GM10248 (cell line): ENCODE results near the gene GINS2.
A peak's percentile ranks its signal among the peaks of the same experiment; 100 is the strongest.

Source experiments
- CTCF ChIA-PET: fragments of 300-600 bp; sonication (Branson Sonifier 250); formaldehyde crosslinking; extraction: SDS; loops from one replicate; lab custom pipeline; 2021; ENCODE audit warnings: antibody characterized with exemption; lab: Yijun Ruan, JAX
- POLR2A ChIA-PET: fragments of 350-650 bp; sonication (Branson Sonifier 250); formaldehyde crosslinking; extraction: SDS; loops from one replicate; lab custom pipeline; 2020; ENCODE audit warnings: antibody characterized with exemption; lab: Yijun Ruan, JAX
- DNase-seq: peaks from one replicate; pipeline ENCODE4 v3.0.0; 2012; ENCODE audit errors: extremely low spot score
- TF ChIP-seq, protein P1 (sequence below): IDR thresholded peaks from 2 replicates; pipeline ENCODE4 v1.5.1; 2012; ENCODE audit warnings: mild to moderate bottlenecking, low read depth; ENCODE audit errors: extremely low read depth, missing control alignments, control extremely low read depth

GINS2 gene

DNA sequence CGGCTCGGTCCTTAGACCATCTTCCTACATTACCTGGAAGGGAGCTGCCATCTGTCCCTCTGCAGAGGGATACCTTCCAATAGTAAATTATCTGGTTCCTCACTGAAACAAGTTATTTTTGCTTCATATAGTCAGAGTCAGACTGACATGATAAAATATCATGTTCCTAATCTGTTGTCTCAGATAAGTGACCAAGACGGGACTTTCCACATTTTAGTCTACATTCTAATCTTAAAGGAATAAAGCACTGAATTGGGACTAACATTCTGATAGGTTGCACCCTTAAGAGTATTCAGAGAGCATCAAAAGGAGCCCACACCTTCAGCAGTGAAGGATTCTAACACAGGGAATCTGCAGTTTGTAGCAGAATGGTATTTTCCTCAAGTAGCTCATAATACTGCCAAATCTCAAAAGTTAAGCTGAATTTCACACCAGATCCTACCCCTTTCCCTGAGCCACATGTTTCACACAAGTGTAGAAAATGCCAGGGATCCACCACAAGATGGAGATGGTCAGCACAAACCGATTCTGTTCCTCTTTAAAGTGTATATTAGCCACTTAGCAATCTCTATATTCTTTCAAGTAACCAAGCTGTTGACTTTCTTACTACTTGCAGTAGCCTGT, 13.4 kb downstream of the GINS2 start:
- TF ChIP-seq, protein P1, sequence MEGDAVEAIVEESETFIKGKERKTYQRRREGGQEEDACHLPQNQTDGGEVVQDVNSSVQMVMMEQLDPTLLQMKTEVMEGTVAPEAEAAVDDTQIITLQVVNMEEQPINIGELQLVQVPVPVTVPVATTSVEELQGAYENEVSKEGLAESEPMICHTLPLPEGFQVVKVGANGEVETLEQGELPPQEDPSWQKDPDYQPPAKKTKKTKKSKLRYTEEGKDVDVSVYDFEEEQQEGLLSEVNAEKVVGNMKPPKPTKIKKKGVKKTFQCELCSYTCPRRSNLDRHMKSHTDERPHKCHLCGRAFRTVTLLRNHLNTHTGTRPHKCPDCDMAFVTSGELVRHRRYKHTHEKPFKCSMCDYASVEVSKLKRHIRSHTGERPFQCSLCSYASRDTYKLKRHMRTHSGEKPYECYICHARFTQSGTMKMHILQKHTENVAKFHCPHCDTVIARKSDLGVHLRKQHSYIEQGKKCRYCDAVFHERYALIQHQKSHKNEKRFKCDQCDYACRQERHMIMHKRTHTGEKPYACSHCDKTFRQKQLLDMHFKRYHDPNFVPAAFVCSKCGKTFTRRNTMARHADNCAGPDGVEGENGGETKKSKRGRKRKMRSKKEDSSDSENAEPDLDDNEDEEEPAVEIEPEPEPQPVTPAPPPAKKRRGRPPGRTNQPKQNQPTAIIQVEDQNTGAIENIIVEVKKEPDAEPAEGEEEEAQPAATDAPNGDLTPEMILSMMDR, result peak; percentile 37
- ChIA-PET POLR2A (no interaction called here), CTCF (interaction anchor here (1.1 to 6.0 kb wide), 15 partner anchors 9 to 122 kb away, joined by 3 to 28 read pairs (median 4); no protein-coding TSS in a partner anchor)
- no peak for DNase-seq

DNA sequence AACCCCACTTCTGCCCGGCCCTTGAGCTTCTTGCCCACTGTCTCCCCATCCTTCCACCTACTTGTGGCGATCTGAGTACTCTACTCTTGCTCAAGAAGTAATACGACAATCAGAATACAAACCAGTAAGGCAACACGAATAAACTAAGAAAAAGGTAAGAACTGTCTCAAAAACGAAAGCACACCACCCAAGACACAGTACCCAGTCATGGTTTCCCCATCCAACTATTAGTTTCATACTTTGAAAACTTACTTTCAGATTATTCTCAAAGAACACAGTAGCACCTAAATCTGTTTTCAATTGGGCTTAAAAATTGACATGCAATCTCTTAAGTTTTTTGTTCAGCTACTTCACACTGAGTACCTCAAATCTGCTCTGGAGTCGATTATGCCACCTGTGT, 13.9 kb downstream of the GINS2 start:
- no peak for DNase-seq
- TF ChIP-seq, protein P1, result no peak
- ChIA-PET CTCF (interaction anchor here (1.1 to 6.0 kb wide), 12 partner anchors 9 to 86 kb away, joined by 3 to 28 read pairs (median 4); no protein-coding TSS in a partner anchor), POLR2A (no interaction called here)

DNA sequence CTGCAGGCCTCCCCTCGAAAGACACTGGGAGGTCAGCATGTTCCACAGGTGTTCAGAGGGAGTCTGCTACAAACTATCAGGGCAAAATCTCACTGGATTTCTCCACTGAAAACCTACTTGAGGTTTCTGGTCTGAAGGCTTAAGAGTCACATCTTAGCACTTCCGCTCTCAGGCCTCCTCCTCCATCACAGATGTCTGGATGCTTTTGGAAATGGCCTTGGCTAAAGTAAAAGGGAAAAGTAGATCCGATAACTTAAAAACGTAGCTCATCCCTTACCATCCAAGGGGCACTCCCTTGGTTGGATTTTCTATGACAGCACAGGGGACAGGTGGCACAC, 14.4 kb downstream of the GINS2 start:
- POLR2A ChIA-PET, result no interaction called here
- TF ChIP-seq, protein P1, result no peak
- CTCF ChIA-PET, result interaction anchor here (0.7 to 6.0 kb wide), 10 partner anchors 11 to 85 kb away, joined by 3 to 28 read pairs (median 6); no protein-coding TSS in a partner anchor
- DNase-seq, result no peak

DNA sequence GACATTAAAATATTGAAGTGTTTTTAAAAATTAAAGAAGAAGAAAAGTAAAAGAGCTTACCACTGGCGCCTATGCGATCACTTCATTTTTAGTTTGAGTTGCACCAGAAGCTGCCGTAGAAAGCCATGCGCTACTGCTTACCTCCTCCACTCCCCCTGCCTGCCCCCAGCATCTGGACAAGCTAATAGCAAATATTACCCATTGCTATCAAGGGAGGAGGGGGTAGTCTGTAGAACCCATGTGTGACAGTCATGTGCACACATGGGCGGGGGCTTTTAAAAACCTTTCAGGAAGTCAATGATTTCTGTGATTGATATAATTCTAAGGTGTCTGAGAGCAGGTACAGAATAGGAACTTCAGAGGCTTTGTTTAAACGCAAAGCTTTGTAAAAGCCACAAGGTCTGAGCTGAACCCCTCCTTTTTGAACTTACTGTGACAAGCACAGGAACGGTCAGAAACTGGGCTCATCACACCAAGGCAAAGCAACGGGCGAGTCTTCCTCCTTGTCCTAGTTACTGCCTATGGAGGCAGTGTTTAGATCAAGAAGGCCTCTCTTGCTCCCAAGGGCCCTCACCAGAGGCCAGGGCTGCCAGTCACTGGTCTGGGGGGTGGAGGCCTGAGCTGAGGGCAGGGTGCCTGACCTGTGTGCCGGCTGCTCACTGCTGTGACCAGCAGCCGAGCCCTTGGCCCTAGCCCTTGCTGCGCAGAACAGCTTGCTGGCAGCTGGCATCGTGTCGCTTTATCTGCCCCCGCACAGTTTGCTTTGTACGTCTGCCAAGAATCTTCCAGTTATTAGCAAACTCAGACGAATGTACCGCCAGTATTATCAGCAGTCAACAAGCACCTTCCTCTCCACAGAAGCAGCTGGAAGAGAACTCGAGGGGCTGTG, 15.0 kb downstream of the GINS2 start:
- DNase-seq, result no peak

DNA sequence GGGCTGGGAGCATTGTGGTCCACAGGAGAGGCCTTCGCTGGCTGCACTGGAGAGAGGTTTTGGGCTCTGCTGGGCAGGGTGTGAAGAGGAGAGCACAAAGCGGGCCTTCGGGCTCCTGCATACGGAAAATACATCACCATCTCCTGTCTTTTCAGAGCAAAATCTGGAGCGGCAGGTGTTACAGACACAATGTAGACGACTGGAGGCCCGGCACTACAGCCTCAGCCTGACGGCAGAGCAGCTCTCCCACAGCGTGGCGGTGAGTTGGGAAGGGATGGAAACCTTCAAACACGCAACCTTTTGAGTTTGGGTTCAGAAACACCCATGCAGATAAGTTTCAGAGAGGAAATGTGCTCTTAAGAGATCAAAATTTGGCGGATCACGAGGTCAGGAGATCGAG, 17.9 kb downstream of the GINS2 start:
- DNase-seq, result no peak
- CTCF ChIA-PET, result no interaction called here
- POLR2A ChIA-PET, result no interaction called here
- TF ChIP-seq, protein P1, result no peak

More for the DNA sequence above, 15.0 kb downstream of the GINS2 start:
- TF ChIP-seq, protein P1, result no peak
- ChIA-PET CTCF (interaction anchor here (0.7 to 6.0 kb wide), 10 partner anchors 12 to 86 kb away, joined by 3 to 28 read pairs (median 4); no protein-coding TSS in a partner anchor), POLR2A (no interaction called here)

DNA sequence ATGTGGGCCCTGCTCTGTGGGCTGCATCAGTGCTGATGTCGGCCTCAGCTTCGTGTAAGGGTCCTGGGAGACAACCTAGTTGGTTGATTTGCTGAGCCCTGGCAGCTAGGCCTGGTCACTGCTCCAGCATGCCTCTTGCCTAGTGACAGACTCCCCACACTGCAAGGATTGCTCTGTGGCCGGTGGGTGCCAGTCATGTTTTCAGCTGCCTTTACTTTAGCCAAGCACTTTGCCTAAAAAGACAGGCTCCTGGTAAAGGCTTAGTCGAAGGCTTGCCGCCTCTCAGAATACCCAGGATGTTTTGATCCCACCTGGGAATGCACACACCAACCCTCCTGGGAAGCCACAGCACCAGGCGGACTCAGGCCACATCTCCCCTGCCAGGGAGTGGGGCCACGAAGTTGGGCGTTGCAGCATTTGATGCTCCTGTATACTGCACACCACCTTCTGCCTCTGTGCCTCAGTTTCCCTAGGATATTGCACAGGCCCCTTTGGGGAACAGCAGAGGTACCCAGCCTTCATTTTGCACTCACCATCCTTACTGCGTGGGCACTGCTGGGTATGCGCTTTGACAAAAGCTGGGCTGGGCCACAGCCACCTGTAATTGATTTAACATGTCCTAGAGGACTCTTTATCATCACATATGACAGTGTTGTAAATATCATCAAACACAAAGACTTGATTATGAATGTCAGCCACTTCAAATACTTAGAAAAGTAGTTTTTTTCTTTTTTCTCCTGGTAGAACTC, 19.9 kb downstream of the GINS2 start:
- TF ChIP-seq, protein P1, result no peak
- no peak for DNase-seq
- CTCF ChIA-PET, result interaction anchor here (1.5 kb wide), 1 partner anchor 12 kb away, joined by 3 read pairs; no protein-coding TSS in a partner anchor
- POLR2A ChIA-PET, result no interaction called here
